Measurements from ENCODE around the gene TPRG1. TPM values are rescaled to one million over a fixed set of nuclear protein-coding genes. Genes with fewer than 3 reads are reported as not detected.

Gene TPRG1
- total and polyA plus RNA-seq, 2 of the 8 experiments (the other 6 are each of a cell fraction or from before 2014, with no cell fraction given) = 0.37 to 0.47 TPM

DNA sequence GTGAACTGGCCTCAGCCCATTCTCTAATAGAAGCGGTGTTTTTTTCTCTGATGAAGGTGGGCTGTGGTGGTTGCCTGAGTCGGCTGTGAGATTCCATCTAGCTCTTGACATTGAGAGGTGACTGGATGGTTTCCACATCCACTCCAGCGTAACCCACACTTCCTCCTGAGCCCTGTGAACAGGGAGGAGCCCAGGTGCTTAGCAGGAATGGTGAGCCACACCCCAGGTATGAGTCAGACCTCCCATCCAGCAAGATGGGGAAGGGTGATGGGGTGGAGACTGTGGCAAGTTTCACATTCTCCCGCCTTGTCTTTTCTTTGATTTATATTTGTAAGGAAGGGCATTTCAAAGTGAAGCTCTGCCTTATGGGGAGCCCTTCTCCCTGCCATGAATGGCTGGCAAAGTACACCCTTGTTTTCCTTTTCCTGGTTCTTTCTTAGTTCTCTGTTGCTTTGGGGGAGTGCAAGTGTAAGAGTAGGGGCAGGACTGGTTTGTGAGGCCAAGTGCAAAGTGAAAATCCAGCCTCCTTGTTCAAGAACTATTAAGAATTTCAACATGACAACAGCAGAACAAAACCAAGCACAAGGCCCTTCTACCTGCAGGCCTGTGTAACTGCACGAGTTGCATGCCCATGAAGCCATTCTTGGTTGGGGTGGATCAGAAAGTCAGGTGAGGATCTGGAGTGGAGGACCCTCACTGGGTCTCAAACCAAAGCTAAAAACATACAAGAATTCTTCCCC is 4.6 kb upstream of the TPRG1 start:
- no peak overlapping the region for H4K91ac ChIP-seq (replicated peaks; ENCODE audit: insufficient read length, low read length)
- no peak overlapping the region for H3K4me3 ChIP-seq (ENCODE audit: extremely low read depth in 1 of 4, insufficient read depth in 2 of 4, low read depth in 3 of 4, low read length in 4 of 4)
- no peaks in the 10 kb centered on the region for H3K79me2 ChIP-seq (ENCODE audit: control insufficient read depth in 1 of 2, insufficient read depth in 2 of 2, low read length in 2 of 2)
- ChIA-PET POLR2A (ENCODE audit: partially characterized antibody) (no interaction called here), CTCF (ENCODE audit: partially characterized antibody) (interaction anchor here (1.0 to 1.7 kb wide), 3 partner anchors 7 to 19 kb away, joined by 4 read pairs; no protein-coding TSS in a partner anchor)
- H3K4me1 ChIP-seq (replicated peaks in 1 of 4; ENCODE audit: control insufficient read depth in 3 of 4, insufficient read depth in 4 of 4, low read length in 3 of 4) = no peaks in the 10 kb centered on the region
- no peaks in the 10 kb centered on the region for H3K23me2 ChIP-seq (ENCODE audit: low read depth, low read length)
- no peak overlapping the region for H2BK20ac ChIP-seq (ENCODE audit: low read length)
- TF ChIP-seq KDM5A (IDR thresholded peaks at IDR 0.05; ENCODE audit: low read length) = no peak
- TF ChIP-seq EGR1 (IDR thresholded peaks at IDR 0.05; ENCODE audit: borderline replicate concordance, low read depth, low read length) = no peak
- TF ChIP-seq HDAC2 (IDR thresholded peaks at IDR 0.05; ENCODE audit: borderline replicate concordance in 1 of 2, low read depth in 2 of 2, low read length in 2 of 2) = no peak
- TF ChIP-seq SRF (IDR thresholded peaks at IDR 0.05; ENCODE audit: low read depth, low read length) = no peak
- TF ChIP-seq, protein P1, sequence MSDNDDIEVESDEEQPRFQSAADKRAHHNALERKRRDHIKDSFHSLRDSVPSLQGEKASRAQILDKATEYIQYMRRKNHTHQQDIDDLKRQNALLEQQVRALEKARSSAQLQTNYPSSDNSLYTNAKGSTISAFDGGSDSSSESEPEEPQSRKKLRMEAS (IDR thresholded peaks at IDR 0.05) = no peak
- no peak overlapping the region for H4K5ac ChIP-seq (ENCODE audit: insufficient read length, low read depth, low read length)
- no peak overlapping the region for H3K27ac ChIP-seq (ENCODE audit: low read depth, low read length)
- H4K20me1 ChIP-seq (replicated peaks in 1 of 2; ENCODE audit: control insufficient read depth in 1 of 2, insufficient read depth in 2 of 2, low read length in 2 of 2) = peaks cover 0 to 1% of the 10 kb centered on the region in 2 experiments
- no peaks in the 10 kb centered on the region for H3K79me1 ChIP-seq (ENCODE audit: low read depth, low read length)
- no peak for DNase-seq (ENCODE audit: low read depth in 1 of 2, low spot score in 2 of 2)
- no peak overlapping the region for H3K4me2 ChIP-seq (ENCODE audit: insufficient read depth in 1 of 2, low read depth in 2 of 2, low read length in 2 of 2)
- no peak overlapping the region for H3K4ac ChIP-seq (replicated peaks; ENCODE audit: insufficient read length, low read depth, low read length)
- WGBS, 2 experiments (ENCODE audit: extremely low coverage in 1 of 2, insufficient coverage in 1 of 2, insufficient read length in 1 of 2, insufficient replicate concordance in 2 of 2, low coverage in 1 of 2, low lambda C conversion rate in 2 of 2, missing lambda C conversion rate in 1 of 2) = 86% methylated on average over 5 of the region's 5 CpGs; no CpG with 5 or more reads in 1 of the 2 experiments
- no peak overlapping the region for H4K8ac ChIP-seq (ENCODE audit: extremely low read depth, insufficient read depth, low read length)
- H3K56ac ChIP-seq (replicated peaks; ENCODE audit: insufficient read length, low read depth, low read length) = no peak overlapping the region
- H2BK12ac ChIP-seq (ENCODE audit: low read depth, low read length) = no peak overlapping the region
- H3K18ac ChIP-seq (ENCODE audit: extremely low read depth, low read length) = no peak overlapping the region
- no peak for FAIRE-seq
- H2BK5ac ChIP-seq (ENCODE audit: low read depth, low read length) = no peak overlapping the region
- H3K14ac ChIP-seq (ENCODE audit: insufficient read length) = no peak overlapping the region
- H2AFZ ChIP-seq (ENCODE audit: low read length) = no peak overlapping the region
- H3K23ac ChIP-seq (ENCODE audit: insufficient read length) = no peak overlapping the region
- H3K27me3 ChIP-seq (replicated peaks in 1 of 4; ENCODE audit: control insufficient read depth in 3 of 4, extremely low read depth in 1 of 4, insufficient read depth in 3 of 4, low read length in 3 of 4) = no peaks in the 10 kb centered on the region
- no peak overlapping the region for H2BK120ac ChIP-seq (replicated peaks; ENCODE audit: low read depth, low read length)
- no peaks in the 10 kb centered on the region for H3K9me3 ChIP-seq (ENCODE audit: insufficient read depth in 2 of 2, low read depth in 1 of 2, low read length in 1 of 2)
- no peak overlapping the region for H2BK15ac ChIP-seq (ENCODE audit: low read length)
- H3K36me3 ChIP-seq (ENCODE audit: control insufficient read depth in 2 of 4, insufficient read depth in 4 of 4, low read length in 3 of 4) = no peaks in the 10 kb centered on the region
- no peak overlapping the region for H2AK5ac ChIP-seq (ENCODE audit: low read depth, low read length)
- no peak overlapping the region for H3K9ac ChIP-seq (replicated peaks in 1 of 4; ENCODE audit: extremely low read depth in 1 of 4, low read depth in 3 of 4, low read length in 3 of 4)

Data from H1 (cell line).